Activated CD8-positive, alpha-beta T cell treated with anti-CD3 and anti-CD28 coated beads for 36 hours (primary cell): ENCODE data around the gene ANKRD13A. TPM values are rescaled to one million over a fixed set of nuclear protein-coding genes. Genes with fewer than 3 reads are reported as not detected.

Experiments
- ATAC-seq: fragments of 200-7000 bp; cut with Tn5 transposase; one replicate; pipeline ENCODE4 v1.10.0; 2021; ENCODE audit warnings: mild to moderate bottlenecking, moderate library complexity
- CTCF ChIA-PET: fragments of 350-600 bp; sonication (Branson Sonifier 250); formaldehyde crosslinking; loops from one replicate; lab custom pipeline; 2021; ENCODE audit warnings: antibody characterized with exemption; lab: Charles Lee
- POLR2A ChIA-PET: fragments of 350-600 bp; sonication (Branson Sonifier 250); formaldehyde crosslinking; loops from one replicate; lab custom pipeline; 2021; ENCODE audit warnings: antibody characterized with exemption; lab: Charles Lee
- DNase-seq: peaks from one replicate; pipeline ENCODE4 v3.0.0-alpha.2; 2020
- H3K27ac Mint-ChIP-seq: one replicate; pipeline ENCODE4 v1.8.0; 2021; ENCODE audit warnings: mild to moderate bottlenecking, mixed read lengths
- H3K27me3 Mint-ChIP-seq: one replicate; pipeline ENCODE4 v1.8.0; 2021; ENCODE audit warnings: mixed read lengths
- H3K36me3 Mint-ChIP-seq: one replicate; pipeline ENCODE4 v1.8.0; 2021; ENCODE audit warnings: low read depth, mixed read lengths
- H3K4me1 Mint-ChIP-seq: one replicate; pipeline ENCODE4 v1.8.0; 2021; ENCODE audit warnings: low read depth, mixed read lengths
- H3K4me3 Mint-ChIP-seq: one replicate; pipeline ENCODE4 v1.8.0; 2021; ENCODE audit warnings: mild to moderate bottlenecking, moderate library complexity, mixed read lengths
- H3K9me3 Mint-ChIP-seq: one replicate; pipeline ENCODE4 v1.8.0; 2021; ENCODE audit warnings: mixed read lengths
- intact Hi-C: fragments of 100-400 bp; cut with micrococcal nuclease; formaldehyde crosslinking; loops from one replicate; pipeline ENCODE4 v1.10.0; 2022
- total RNA-seq, 2 experiments: library from RNA; stranded (reverse); gene quantifications; one replicate each; pipeline ENCODE4 v1.2.3, GENCODE V29; 2021
- TF ChIP-seq, protein P1 (sequence below): fragments of 200-600 bp; IDR thresholded peaks from one replicate; pipeline ENCODE4 v1.8.0; 2022; ENCODE audit warnings: antibody characterized with exemption, mild to moderate bottlenecking

The ANKRD13A gene
- total RNA-seq, 2 experiments from 2014 or later = 33.4 to 37.5 TPM

- ChIA-PET CTCF (no interaction called here), POLR2A (no interaction called here)
- peaks cover 41% of the 10 kb centered on the region for H3K4me1 Mint-ChIP-seq
- ATAC-seq (peak; percentile 56), DNase-seq (no peak)
- H3K9me3 Mint-ChIP-seq = no peaks in the 10 kb centered on the region
- H3K27ac Mint-ChIP-seq = peak overlapping the region; percentile 75
- H3K27me3 Mint-ChIP-seq = no peaks in the 10 kb centered on the region
- H3K4me3 Mint-ChIP-seq = no peak overlapping the region
- TF ChIP-seq, protein P1, sequence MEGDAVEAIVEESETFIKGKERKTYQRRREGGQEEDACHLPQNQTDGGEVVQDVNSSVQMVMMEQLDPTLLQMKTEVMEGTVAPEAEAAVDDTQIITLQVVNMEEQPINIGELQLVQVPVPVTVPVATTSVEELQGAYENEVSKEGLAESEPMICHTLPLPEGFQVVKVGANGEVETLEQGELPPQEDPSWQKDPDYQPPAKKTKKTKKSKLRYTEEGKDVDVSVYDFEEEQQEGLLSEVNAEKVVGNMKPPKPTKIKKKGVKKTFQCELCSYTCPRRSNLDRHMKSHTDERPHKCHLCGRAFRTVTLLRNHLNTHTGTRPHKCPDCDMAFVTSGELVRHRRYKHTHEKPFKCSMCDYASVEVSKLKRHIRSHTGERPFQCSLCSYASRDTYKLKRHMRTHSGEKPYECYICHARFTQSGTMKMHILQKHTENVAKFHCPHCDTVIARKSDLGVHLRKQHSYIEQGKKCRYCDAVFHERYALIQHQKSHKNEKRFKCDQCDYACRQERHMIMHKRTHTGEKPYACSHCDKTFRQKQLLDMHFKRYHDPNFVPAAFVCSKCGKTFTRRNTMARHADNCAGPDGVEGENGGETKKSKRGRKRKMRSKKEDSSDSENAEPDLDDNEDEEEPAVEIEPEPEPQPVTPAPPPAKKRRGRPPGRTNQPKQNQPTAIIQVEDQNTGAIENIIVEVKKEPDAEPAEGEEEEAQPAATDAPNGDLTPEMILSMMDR = no peak
- H3K36me3 Mint-ChIP-seq = peaks cover 29% of the 10 kb centered on the region
- intact Hi-C loops = no loop called here
Observed at GRCh38 chr12:110015132-110015531, 15.9 kb downstream of the ANKRD13A start.

DNA sequence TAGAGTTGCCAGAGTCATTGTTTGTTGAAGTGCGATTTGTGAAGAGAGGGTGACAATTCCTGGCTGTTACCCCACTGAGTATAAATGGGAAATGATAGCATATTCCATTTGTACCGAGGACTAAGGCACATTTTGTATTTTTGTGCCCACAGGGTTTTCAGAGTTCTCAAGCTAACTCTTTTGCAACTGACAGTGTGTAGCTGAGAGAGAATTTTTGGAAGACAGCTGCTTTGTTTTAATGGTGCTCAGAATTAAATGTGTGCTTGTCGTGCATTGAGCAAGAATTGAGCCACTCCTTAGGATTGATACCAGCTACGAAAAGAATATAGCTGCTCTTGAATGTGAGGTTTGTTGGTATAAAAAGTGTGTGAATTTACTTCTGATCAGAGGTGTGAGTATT lies 21.7 kb downstream of the ANKRD13A start:
- intact Hi-C loops = no loop called here
- CTCF ChIA-PET = no interaction called here
- peaks cover 21% of the 10 kb centered on the region for H3K36me3 Mint-ChIP-seq

GRCh38 chr12:110023059-110023980 lies 24.1 kb downstream of the ANKRD13A start:
- ChIA-PET CTCF (interaction anchor here (0.7 to 1.6 kb wide), 4 partner anchors 13 to 19 kb away, joined by 3 to 5 read pairs (median 4); no protein-coding TSS in a partner anchor), POLR2A (interaction anchor here (0.6 to 1.0 kb wide), 3 partner anchors 16 to 133 kb away, joined by 3 read pairs; no protein-coding TSS in a partner anchor)
- intact Hi-C loops = no loop called here
- Mint-ChIP-seq H3K4me3 (no peak overlapping the region), H3K27me3 (no peaks in the 10 kb centered on the region), H3K27ac (peak overlapping the region; percentile 35), H3K36me3 (peaks cover 31% of the 10 kb centered on the region), H3K9me3 (no peaks in the 10 kb centered on the region), H3K4me1 (peaks cover 9% of the 10 kb centered on the region)
- no peak for ATAC-seq
- no peak for DNase-seq
- TF ChIP-seq, protein P1 = no peak

More for the DNA sequence above, 21.7 kb downstream of the ANKRD13A start:
- TF ChIP-seq, protein P1 = no peak
- POLR2A ChIA-PET = interaction anchor here (1.3 kb wide), 1 partner anchor 9 kb away, joined by 4 read pairs; no protein-coding TSS in a partner anchor
- H3K9me3 Mint-ChIP-seq = no peaks in the 10 kb centered on the region
- no peak overlapping the region for H3K27ac Mint-ChIP-seq
- no peak overlapping the region for H3K4me3 Mint-ChIP-seq
- H3K27me3 Mint-ChIP-seq = no peaks in the 10 kb centered on the region
- DNase-seq (no peak), ATAC-seq (no peak)
- H3K4me1 Mint-ChIP-seq = peaks cover 2% of the 10 kb centered on the region

- H3K4me3 Mint-ChIP-seq = no peak overlapping the region
- no peak overlapping the region for H3K27ac Mint-ChIP-seq
- intact Hi-C loops = no loop called here
- DNase-seq (no peak), ATAC-seq (no peak)
- no peaks in the 10 kb centered on the region for H3K27me3 Mint-ChIP-seq
- H3K4me1 Mint-ChIP-seq = peaks cover 9% of the 10 kb centered on the region
- ChIA-PET CTCF (interaction anchor here (1.2 to 1.6 kb wide), 4 partner anchors 10 to 408 kb away, joined by 3 to 5 read pairs (median 4); no protein-coding TSS in a partner anchor), POLR2A (interaction anchor here (0.6 to 1.0 kb wide), 4 partner anchors 13 to 119 kb away, joined by 3 to 4 read pairs (median 3); no protein-coding TSS in a partner anchor)
- TF ChIP-seq, protein P1 = no peak
- H3K9me3 Mint-ChIP-seq = no peaks in the 10 kb centered on the region
- H3K36me3 Mint-ChIP-seq = peaks cover 30% of the 10 kb centered on the region
Observed at GRCh38 chr12:110024051-110024450, 24.8 kb downstream of the ANKRD13A start.
